Psoas muscle (tissue), 8 donors: ENCODE measurements around the gene RNASEH2A. TPM values are rescaled to one million over a fixed set of nuclear protein-coding genes. Genes with fewer than 3 reads are reported as not detected.

Experiments used
- ATAC-seq, 4 donors: fragments of 200-7000 bp; cut with Tn5 transposase; one replicate each; pipeline ENCODE4 v1.9.1; 2020; ENCODE audit warnings: moderate library complexity in 3 of 4, mild to moderate bottlenecking in 2 of 4
- DNase-seq, 2 donors: peaks; one replicate each; pipeline ENCODE4 v3.0.0-alpha.2; 2020
- H3K27ac ChIP-seq: fragments of 200-600 bp; one replicate; pipeline ENCODE4 v1.8.0; 2022
- H3K27me3 ChIP-seq, 3 donors: fragments of 200-600 bp in 1 of 3; one replicate each; pipeline versions ENCODE4 v1.6.1 to v1.8.0; 2013 to 2022; ENCODE audit warnings: low read length in 2 of 3, mild to moderate bottlenecking in 2 of 3, moderate library complexity in 1 of 3; ENCODE audit not compliant: insufficient read depth in 3 of 3
- H3K36me3 ChIP-seq, 2 donors: fragments of 200-600 bp in 1 of 2; one replicate each; pipeline versions ENCODE4 v1.6.1 to v1.8.0; 2013 to 2022; ENCODE audit warnings: low read depth in 1 of 2, mild to moderate bottlenecking in 1 of 2, moderate library complexity in 1 of 2; ENCODE audit not compliant: insufficient read depth in 1 of 2
- H3K4me1 ChIP-seq: fragments of 200-600 bp; one replicate; pipeline ENCODE4 v1.8.0; 2022
- H3K4me3 ChIP-seq: fragments of 200-600 bp; one replicate; pipeline ENCODE4 v1.8.0; 2022; ENCODE audit warnings: mild to moderate bottlenecking
- H3K9me3 ChIP-seq: fragments of 200-600 bp; one replicate; pipeline ENCODE4 v1.8.0; 2022
- WGBS, 3 donors: extraction: QIAGEN DNeasy Blood & Tissue Kit; methylation state at CpG; one replicate each; pipeline versions ENCODE4 v1.1.6 to v1.1.7; 2013; 5-methylcytosine and 5-hydroxymethylcytosine counted together
- intact Hi-C, 2 donors: fragments of 100-400 bp; cut with DNase I; formaldehyde crosslinking; loops; one replicate each; pipeline versions ENCODE4 v1.11.0 to v1.14.2; 2022
- polyA plus RNA-seq, 3 donors: library from polyadenylated mRNA; stranded (reverse); fragments of 200-250 nt; gene quantifications; one replicate each; pipeline ENCODE4 v1.2.3, GENCODE V29; 2013
- total RNA-seq, 4 donors: library from RNA; stranded (reverse); fragmentation: NEBNext Ultra II Directional in 2 of 4; extraction: Animal tissue kit (Norgen Biotek cat#: 25700) in 2 of 4; gene quantifications; one replicate each; pipeline versions ENCODE4 v1.2.1 to v1.2.4, GENCODE V29; 2021 to 2023
- TF ChIP-seq, protein P1 (sequence below): fragments of 200-600 bp; IDR thresholded peaks from one replicate; pipeline ENCODE4 v1.8.0; 2022; ENCODE audit warnings: antibody characterized with exemption
- donor health status: healthy with polysubstance abuse.
- donor health status: DM: no; HTN: no; CAD: no; lungs with moderate emphysema.
- donor health status: Bipolar disorder and iron deficiency.
- donor health status: healthy.
- donor health status: DM: yes; HTN: yes; CAD: no.
- donor health status: DM: no; HTN: no; CAD: no.
- donor health status: DM: no; HTN: no; CAD: no.
- donor health status: DM: yes; HTN: yes; CAD: no.

RNASEH2A gene
- total and polyA plus RNA-seq, 7 donors, result 2.4 to 9.0 (median 3.6) TPM

DNA sequence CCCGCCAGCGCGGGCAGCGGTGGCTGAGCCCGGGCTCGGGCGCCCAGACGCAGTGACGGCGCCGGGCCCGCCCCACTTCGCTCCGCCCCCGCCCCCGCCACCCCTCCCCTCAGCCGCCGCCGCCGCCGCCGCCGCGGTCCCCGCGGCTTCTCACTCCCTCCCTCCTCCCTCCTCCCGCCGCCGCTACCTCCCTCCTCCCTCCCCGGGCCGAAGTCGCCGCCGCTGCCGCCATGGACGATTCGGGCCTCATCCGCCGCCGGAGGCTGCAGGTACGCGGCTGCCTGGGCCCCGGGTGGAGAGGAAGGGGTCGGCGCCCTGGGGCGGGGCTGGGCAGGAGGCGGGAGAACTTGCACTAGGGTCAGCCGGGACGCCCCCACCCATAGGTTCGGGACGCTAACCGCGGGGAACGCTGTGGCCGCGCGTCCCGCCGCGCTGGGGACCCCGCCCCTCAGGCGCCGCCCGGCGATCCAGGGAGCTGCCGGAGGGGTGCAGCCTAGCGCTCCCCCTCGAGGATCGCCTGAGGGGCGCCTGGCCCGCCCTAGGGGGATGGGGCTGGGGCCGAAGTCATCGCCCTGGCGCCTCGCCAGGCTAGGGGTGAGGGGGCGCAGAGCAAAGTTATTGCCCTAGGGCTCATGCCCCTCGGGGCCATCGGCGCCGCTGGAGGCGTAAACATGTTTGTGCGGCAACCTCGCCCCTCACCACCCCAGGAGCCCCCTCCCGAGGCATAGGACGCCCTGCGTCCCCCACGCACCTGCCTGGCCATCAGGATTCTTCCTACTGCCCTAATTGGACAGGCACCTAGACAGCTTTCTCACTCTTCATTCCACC, 27.6 kb downstream of the RNASEH2A start:
- peak overlapping the region; percentile 56 for H3K4me3 ChIP-seq
- no peak for DNase-seq
- ATAC-seq, result peak in 3 of 4 donors; percentile 26 to 45 (median 30)

DNA sequence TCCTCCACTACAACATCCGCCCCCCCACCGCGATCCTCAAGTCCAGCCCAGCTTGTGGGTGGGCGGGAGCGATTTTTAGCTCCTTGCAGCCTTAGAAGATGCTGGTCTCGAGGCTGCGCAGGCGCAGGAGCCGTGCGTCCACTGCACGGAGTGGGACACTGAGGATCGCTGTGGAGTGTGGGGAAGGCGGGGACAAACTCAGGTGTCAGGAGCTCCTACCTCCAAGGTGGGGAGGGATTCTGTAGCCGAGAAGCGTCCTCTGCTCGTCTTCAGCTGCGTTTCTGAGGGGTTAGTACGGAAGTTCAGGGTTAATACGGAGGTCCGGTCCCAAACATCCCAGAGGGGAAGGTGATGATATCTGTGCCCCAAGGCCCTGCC, 28.2 kb downstream of the RNASEH2A start, which contains the start of gene RTBDN:
Gene RTBDN, minus strand, starts transcription at position 14 of the 378 bp plus-strand sequence. CDS start 4,600 bp downstream, outside the sequence.
- WGBS, 3 donors, result 5 to 6% (median 6%) methylated on average over 20 of the region's 20 CpGs
- no peaks in the 10 kb centered on the region for H3K36me3 ChIP-seq
- H3K27me3 ChIP-seq, result peaks cover 0 to 95% (median 56%) of the 10 kb centered on the region in 3 donors
- TF ChIP-seq, protein P1, sequence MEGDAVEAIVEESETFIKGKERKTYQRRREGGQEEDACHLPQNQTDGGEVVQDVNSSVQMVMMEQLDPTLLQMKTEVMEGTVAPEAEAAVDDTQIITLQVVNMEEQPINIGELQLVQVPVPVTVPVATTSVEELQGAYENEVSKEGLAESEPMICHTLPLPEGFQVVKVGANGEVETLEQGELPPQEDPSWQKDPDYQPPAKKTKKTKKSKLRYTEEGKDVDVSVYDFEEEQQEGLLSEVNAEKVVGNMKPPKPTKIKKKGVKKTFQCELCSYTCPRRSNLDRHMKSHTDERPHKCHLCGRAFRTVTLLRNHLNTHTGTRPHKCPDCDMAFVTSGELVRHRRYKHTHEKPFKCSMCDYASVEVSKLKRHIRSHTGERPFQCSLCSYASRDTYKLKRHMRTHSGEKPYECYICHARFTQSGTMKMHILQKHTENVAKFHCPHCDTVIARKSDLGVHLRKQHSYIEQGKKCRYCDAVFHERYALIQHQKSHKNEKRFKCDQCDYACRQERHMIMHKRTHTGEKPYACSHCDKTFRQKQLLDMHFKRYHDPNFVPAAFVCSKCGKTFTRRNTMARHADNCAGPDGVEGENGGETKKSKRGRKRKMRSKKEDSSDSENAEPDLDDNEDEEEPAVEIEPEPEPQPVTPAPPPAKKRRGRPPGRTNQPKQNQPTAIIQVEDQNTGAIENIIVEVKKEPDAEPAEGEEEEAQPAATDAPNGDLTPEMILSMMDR, result no peak
- intact Hi-C loops, result no loop called here
- no peaks in the 10 kb centered on the region for H3K9me3 ChIP-seq
- peak within 1 kb of the TSS; percentile 56 for H3K4me3 ChIP-seq
- no peak within 1 kb of the TSS for H3K27ac ChIP-seq
- H3K4me1 ChIP-seq, result no peaks in the 10 kb centered on the region
- ATAC-seq, result no peak
- DNase-seq, result peak in 1 of 2 donors; percentile 12

More for the DNA sequence above, 27.6 kb downstream of the RNASEH2A start:
- TF ChIP-seq, protein P1, result no peak
- 0 to 1% (median 1%) methylated on average over 26 to 85 of the region's 87 CpGs for WGBS, 3 donors
- Histone ChIP-seq H3K36me3 (no peaks in the 10 kb centered on the region), H3K9me3 (no peaks in the 10 kb centered on the region), H3K4me1 (no peaks in the 10 kb centered on the region), H3K27me3 (peaks cover 0 to 94% (median 54%) of the 10 kb centered on the region in 3 donors), H3K27ac (no peak overlapping the region)
- intact Hi-C loops, result no loop called here

DNA sequence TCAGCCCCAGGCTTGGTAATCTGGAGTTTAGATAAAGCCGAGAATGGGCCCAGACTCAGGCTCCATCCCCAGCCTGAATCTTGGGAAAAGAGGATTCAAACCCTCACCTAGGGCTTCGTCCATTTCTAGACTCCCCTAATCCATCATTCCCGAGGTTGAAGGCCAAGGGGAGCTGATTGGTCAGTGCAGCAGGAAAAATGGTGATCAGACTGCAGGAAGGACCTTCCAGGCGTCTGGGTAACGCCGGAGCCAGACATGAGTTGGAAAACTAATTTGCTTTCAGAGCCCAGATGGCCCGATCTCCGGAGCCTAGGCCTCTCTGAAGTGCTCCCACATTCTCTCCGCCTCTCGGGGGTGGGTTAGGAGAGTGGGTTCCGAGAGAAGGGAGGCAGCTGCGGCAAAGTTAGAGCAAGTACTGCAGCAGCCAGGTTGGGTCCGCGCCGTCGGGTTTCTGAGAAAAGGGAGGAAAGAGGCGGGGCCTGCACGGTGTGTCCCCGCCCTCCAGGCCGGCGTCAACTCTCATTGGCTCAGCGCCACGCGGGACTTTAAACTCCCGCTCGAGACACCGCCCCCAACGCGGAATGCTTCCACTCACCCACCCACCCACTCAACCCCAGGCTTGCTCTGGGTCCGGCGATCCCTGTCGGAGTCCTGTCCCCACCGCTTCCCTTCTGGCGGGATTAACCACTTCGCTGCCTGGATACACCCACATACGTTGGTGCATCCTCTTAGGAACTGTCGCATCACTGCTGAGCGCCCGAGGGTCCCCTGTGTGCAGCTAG, 28.8 kb downstream of the RNASEH2A start:
- TF ChIP-seq, protein P1, result no peak

DNA sequence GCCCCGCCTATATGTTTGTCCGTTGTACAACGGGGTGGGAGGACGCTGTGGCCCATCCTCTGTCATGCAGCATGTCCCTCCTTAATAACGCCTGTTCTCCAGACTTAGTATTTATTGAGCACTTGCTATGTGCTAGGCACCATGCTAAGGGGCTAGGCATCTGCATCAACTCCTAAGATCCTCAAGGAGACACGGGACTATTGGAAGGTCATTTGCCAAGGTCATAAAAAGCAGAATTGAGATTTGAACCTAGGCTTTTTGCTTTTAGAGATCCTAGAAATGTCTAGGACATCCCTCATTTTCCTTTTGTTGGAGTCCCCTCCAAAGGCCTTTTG, 30.1 kb downstream of the RNASEH2A start:
- intact Hi-C loops, result no loop called here
- no peaks in the 10 kb centered on the region for H3K9me3 ChIP-seq
- H3K4me1 ChIP-seq, result peaks cover 6% of the 10 kb centered on the region
- ATAC-seq (no peak), DNase-seq (no peak)
- TF ChIP-seq, protein P1, result no peak
- H3K27ac ChIP-seq, result no peak overlapping the region
- H3K27me3 ChIP-seq, result peaks cover 0 to 95% (median 59%) of the 10 kb centered on the region in 3 donors
- no peak overlapping the region for H3K4me3 ChIP-seq
- 3 to 6% (median 4%) methylated on average over 6 of the region's 6 CpGs for WGBS, 3 donors
- H3K36me3 ChIP-seq, result no peaks in the 10 kb centered on the region

More for the DNA sequence above, 28.8 kb downstream of the RNASEH2A start:
- Histone ChIP-seq H3K4me3 (no peak overlapping the region), H3K9me3 (no peaks in the 10 kb centered on the region), H3K4me1 (no peaks in the 10 kb centered on the region), H3K27ac (no peak overlapping the region), H3K36me3 (no peaks in the 10 kb centered on the region), H3K27me3 (peaks cover 0 to 95% (median 56%) of the 10 kb centered on the region in 3 donors)
- ATAC-seq (peak in 1 of 4 donors; percentile 29), DNase-seq (peak in 1 of 2 donors; percentile 57)
- intact Hi-C loops, result no loop called here
- WGBS, 3 donors, result 4 to 6% (median 5%) methylated on average over 34 to 39 of the region's 39 CpGs
